ENCODE measurements around the gene PCDHA1.
A peak's percentile ranks its signal among the peaks of the same experiment; 100 is the strongest.
"Not testable (repeated sequence)": the region's sequence is repeated elsewhere in the genome, so short reads cannot be mapped to it uniquely, and the experiment has no call there.

Gene PCDHA1

DNA sequence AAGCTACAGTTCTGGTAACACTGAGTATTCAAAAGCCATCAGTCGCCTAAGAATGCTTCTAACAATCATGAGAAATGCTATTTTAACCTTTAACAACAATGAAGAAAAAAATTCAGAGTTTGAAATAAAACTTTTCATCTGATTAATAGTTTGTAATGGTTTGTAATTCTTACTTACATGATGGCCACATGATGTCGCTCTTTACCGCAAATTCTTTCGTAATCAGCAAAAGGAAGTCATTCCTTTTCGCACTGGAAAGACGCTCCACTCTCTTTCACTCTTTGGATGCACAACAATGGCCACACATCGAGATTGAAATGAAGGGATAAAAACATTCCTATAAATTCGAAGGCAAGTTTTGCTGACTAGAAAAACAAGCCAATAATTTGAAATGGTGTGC, 48.1 kb downstream of the PCDHA1 start, which contains the start of gene PCDHA7:
Gene PCDHA7, plus strand, starts transcription at position 277 of the 400 bp plus-strand sequence. Its CDS starts 115 bp downstream, at position 392.
- in situ Hi-C loops (cut with MboI; ENCODE audit: low pct_unique_long_range_greater_than_20kb, low sequenced_read_pairs, unreplicated experiment) = no loop called here
- no peak for DNase-seq (ENCODE audit: low spot score)
- TF ChIP-seq, protein P1, sequence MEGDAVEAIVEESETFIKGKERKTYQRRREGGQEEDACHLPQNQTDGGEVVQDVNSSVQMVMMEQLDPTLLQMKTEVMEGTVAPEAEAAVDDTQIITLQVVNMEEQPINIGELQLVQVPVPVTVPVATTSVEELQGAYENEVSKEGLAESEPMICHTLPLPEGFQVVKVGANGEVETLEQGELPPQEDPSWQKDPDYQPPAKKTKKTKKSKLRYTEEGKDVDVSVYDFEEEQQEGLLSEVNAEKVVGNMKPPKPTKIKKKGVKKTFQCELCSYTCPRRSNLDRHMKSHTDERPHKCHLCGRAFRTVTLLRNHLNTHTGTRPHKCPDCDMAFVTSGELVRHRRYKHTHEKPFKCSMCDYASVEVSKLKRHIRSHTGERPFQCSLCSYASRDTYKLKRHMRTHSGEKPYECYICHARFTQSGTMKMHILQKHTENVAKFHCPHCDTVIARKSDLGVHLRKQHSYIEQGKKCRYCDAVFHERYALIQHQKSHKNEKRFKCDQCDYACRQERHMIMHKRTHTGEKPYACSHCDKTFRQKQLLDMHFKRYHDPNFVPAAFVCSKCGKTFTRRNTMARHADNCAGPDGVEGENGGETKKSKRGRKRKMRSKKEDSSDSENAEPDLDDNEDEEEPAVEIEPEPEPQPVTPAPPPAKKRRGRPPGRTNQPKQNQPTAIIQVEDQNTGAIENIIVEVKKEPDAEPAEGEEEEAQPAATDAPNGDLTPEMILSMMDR (IDR thresholded peaks at IDR 0.05; ENCODE audit: extremely low read depth, insufficient read depth, missing control alignments) = peak; percentile 16

DNA sequence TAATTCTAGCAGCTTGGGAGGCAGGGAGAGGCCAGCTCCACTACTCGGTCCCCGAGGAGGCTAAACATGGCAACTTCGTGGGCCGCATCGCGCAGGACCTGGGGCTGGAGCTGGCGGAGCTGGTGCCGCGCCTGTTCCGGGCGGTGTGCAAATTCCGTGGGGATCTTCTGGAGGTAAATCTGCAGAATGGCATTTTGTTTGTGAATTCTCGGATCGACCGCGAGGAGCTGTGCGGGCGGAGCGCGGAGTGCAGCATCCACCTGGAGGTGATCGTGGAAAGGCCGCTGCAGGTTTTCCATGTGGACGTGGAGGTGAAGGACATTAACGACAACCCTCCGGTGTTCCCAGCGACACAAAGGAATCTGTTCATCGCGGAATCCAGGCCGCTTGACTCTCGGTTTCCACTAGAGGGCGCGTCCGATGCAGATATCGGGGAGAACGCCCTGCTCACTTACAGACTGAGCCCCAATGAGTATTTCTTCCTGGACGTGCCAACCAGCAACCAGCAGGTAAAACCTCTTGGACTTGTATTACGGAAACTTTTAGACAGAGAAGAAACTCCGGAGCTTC, 48.6 kb downstream of the PCDHA1 start:
- DNase-seq (ENCODE audit: low spot score); in situ Hi-C loops (cut with MboI; ENCODE audit: low pct_unique_long_range_greater_than_20kb, low sequenced_read_pairs, unreplicated experiment): not testable (repeated sequence)

DNA sequence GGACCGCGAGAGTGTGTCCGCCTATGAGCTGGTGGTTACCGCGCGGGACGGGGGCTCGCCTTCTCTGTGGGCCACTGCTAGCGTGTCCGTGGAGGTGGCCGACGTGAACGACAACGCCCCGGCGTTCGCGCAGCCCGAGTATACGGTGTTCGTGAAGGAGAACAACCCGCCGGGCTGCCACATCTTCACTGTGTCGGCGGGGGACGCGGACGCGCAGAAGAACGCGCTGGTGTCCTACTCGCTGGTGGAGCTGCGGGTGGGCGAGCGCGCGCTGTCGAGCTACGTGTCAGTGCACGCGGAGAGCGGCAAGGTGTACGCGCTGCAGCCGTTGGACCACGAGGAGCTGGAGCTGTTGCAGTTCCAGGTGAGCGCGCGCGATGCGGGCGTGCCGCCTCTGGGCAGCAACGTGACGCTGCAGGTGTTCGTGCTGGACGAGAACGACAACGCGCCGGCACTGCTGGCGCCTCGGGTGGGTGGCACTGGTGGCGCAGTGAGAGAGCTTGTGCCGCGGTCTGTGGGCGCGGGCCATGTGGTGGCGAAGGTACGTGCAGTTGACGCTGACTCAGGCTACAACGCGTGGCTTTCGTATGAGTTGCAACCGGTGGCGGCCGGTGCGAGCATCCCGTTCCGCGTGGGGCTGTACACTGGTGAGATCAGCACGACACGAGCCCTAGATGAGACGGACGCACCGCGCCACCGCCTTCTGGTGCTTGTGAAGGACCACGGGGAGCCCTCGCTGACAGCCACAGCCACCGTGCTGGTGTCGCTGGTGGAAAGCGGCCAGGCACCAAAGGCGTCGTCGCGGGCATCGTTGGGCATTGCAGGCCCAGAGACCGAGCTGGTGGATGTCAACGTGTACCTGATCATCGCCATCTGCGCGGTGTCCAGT, 49.9 kb downstream of the PCDHA1 start:
- TF ChIP-seq, protein P1 (IDR thresholded peaks at IDR 0.05; ENCODE audit: extremely low read depth, insufficient read depth, missing control alignments) = no peak
- DNase-seq (ENCODE audit: low spot score) = no peak
- in situ Hi-C loops (cut with MboI; ENCODE audit: low pct_unique_long_range_greater_than_20kb, low sequenced_read_pairs, unreplicated experiment) = no loop called here

DNA sequence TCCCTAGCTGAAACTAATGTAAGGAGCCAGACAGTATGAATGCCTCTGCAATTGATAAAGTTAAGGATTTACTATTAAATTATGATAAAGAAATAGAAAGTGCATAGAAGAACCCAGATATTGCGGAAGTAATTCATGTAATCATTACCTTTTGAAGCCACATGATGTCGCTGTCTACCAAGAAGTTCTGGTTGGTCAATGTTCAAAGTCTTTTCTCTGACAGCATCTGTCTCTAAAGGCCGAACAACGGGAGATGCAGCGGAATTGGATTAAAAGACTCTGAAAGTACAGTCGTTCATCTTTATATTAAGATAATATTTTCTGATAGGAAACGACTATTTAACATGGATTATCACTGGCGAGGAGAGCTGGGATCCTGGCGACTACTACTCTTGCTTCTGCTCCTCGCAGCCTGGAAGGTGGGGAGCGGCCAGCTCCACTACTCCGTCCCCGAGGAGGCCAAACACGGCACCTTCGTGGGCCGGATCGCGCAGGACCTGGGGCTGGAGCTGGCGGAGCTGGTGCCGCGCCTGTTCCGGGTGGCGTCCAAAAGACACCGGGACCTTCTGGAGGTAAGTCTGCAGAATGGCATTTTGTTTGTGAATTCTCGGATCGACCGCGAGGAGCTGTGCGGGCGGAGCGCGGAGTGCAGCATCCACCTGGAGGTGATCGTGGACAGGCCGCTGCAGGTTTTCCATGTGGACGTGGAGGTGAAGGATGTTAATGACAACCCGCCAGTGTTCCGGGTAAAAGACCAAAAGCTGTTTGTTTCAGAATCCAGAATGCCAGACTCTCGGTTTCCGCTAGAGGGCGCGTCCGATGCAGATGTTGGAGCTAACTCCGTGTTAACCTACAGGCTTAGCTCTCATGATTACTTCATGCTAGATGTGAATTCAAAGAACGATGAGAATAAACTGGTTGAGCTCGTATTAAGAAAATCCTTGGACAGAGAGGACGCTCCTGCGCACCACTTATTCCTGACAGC, 55.3 kb downstream of the PCDHA1 start, which contains the start of gene PCDHA8:
Gene PCDHA8, plus strand, starts transcription at position 210 of the 985 bp plus-strand sequence. Its CDS starts 135 bp downstream, at position 345.
- in situ Hi-C loops (cut with MboI; ENCODE audit: low pct_unique_long_range_greater_than_20kb, low sequenced_read_pairs, unreplicated experiment) = no loop called here
- TF ChIP-seq, protein P1 (IDR thresholded peaks at IDR 0.05; ENCODE audit: extremely low read depth, insufficient read depth, missing control alignments) = peak; percentile 7
- DNase-seq (ENCODE audit: low spot score) = no peak

DNA sequence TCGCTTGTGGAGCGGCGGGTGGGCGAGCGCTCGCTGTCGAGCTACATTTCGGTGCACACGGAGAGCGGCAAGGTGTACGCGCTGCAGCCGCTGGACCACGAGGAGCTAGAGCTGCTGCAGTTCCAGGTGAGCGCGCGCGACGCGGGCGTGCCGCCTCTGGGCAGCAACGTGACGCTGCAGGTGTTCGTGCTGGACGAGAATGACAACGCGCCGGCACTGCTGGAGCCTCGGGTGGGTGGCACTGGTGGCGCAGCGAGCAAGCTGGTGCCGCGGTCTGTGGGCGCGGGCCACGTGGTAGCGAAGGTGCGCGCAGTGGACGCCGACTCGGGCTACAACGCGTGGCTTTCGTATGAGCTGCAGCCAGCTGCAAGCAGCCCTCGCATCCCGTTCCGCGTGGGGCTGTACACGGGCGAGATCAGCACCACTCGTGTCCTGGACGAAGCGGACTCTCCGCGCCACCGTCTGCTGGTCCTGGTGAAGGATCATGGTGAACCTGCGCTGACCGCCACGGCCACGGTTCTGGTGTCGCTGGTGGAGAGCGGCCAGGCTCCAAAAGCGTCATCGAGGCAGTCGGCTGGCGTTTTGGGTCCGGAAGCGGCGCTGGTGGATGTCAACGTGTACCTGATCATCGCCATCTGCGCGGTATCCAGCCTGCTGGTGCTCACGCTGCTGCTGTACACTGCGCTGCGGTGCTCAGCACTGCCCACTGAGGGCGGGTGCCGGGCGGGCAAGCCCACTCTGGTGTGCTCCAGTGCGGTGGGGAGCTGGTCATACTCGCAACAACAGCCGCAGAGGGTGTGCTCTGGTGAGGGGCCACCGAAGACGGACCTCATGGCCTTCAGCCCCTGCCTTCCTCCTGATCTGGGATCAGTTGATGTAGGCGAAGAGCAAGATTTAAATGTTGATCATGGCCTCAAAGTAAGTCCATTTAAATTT, 57.1 kb downstream of the PCDHA1 start:
- DNase-seq (ENCODE audit: low spot score) = no peak
- in situ Hi-C loops (cut with MboI; ENCODE audit: low pct_unique_long_range_greater_than_20kb, low sequenced_read_pairs, unreplicated experiment) = no loop called here
- TF ChIP-seq, protein P1 (IDR thresholded peaks at IDR 0.05; ENCODE audit: extremely low read depth, insufficient read depth, missing control alignments) = no peak

DNA sequence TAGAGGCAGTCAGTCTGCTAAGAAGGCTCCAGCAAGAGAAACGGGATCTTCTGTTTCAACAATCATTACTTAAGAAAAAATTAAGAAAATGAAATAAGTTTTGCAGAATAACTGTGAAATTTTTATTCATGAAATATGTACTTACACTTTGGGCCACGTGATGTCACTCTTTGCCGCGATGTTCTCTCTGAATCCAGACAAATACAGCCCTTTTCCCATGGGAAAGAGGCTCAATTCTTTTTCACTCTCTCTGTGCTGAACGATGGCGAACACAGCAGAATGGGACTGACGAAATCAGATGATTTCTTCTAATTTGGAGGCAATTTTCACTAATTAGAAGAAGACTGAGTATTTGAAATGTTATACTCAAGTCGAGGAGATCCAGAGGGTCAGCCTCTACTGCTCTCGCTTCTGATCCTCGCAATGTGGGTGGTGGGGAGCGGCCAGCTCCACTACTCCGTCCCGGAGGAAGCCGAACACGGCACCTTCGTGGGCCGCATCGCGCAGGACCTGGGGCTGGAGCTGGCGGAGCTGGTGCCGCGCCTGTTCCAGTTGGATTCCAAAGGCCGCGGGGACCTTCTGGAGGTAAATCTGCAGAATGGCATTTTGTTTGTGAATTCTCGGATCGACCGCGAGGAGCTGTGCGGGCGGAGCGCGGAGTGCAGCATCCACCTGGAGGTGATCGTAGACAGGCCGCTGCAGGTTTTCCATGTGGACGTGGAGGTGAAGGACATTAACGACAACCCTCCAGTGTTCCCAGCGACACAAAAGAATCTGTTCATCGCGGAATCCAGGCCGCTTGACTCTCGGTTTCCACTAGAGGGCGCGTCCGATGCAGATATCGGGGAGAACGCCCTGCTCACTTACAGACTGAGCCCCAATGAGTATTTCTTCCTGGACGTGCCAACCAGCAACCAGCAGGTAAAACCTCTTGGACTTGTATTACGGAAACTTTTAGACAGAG, 62.5 kb downstream of the PCDHA1 start, which contains the start of gene PCDHA9:
Gene PCDHA9, plus strand, starts transcription at position 244 of the 964 bp plus-strand sequence. Its CDS starts 114 bp downstream, at position 358.
- in situ Hi-C loops (cut with MboI; ENCODE audit: low pct_unique_long_range_greater_than_20kb, low sequenced_read_pairs, unreplicated experiment); DNase-seq (ENCODE audit: low spot score): not testable (repeated sequence)

DNA sequence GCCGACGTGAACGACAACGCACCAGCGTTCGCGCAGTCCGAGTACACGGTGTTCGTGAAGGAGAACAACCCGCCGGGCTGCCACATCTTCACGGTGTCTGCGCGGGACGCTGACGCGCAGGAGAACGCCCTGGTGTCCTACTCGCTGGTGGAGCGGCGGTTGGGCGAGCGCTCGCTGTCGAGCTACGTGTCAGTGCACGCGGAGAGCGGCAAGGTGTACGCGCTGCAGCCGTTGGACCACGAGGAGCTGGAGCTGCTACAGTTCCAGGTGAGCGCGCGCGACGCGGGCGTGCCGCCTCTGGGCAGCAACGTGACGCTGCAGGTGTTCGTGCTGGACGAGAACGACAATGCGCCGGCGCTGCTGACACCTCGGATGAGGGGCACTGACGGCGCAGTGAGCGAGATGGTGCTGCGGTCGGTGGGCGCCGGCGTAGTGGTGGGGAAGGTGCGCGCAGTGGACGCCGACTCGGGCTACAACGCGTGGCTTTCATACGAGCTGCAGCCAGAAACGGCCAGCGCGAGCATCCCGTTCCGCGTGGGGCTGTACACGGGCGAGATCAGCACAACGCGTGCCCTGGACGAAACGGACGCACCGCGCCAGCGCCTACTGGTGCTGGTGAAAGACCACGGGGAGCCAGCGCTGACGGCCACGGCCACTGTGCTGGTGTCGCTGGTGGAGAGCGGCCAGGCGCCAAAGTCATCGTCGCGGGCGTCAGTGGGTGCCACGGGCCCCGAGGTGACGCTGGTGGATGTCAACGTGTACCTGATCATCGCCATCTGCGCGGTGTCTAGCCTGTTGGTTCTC, 64.1 kb downstream of the PCDHA1 start:
- in situ Hi-C loops (cut with MboI; ENCODE audit: low pct_unique_long_range_greater_than_20kb, low sequenced_read_pairs, unreplicated experiment); DNase-seq (ENCODE audit: low spot score): not testable (repeated sequence)

Data from GM13977 (cell line).